H9 (cell line): ENCODE measurements around the gene GALNT9. TPM values are rescaled to one million over a fixed set of nuclear protein-coding genes. Genes with fewer than 3 reads are reported as not detected.

Experiments used
- DNase-seq: peaks from one replicate; pipeline ENCODE4 v3.0.0-alpha.2; 2017
- H2AFZ ChIP-seq: one replicate; pipeline ENCODE4 v1.6.1; 2013; ENCODE audit warnings: mild to moderate bottlenecking, low read length, control low read depth, moderate library complexity
- H2AK5ac ChIP-seq: 2 replicates; pipeline ENCODE4 v1.6.1; 2013; ENCODE audit warnings: low read length, control low read depth, mixed read lengths; ENCODE audit not compliant: insufficient read length
- H2BK120ac ChIP-seq: one replicate; pipeline ENCODE4 v1.6.1; 2013; ENCODE audit warnings: low read depth, mild to moderate bottlenecking, low read length, control low read depth, inconsistent platforms; ENCODE audit not compliant: poor library complexity, severe bottlenecking
- H2BK12ac ChIP-seq: 2 replicates; pipeline ENCODE4 v1.6.1; 2013; ENCODE audit warnings: low read length, control low read depth, mixed read lengths, low read depth; ENCODE audit not compliant: insufficient read length
- H2BK15ac ChIP-seq: 2 replicates; pipeline ENCODE4 v1.6.1; 2013; ENCODE audit warnings: low read depth, low read length, control low read depth
- H2BK20ac ChIP-seq: one replicate; pipeline ENCODE4 v1.6.1; 2013; ENCODE audit warnings: low read depth, mild to moderate bottlenecking, low read length, control low read depth, inconsistent platforms; ENCODE audit not compliant: poor library complexity, severe bottlenecking
- H2BK5ac ChIP-seq: 2 replicates; pipeline ENCODE4 v1.6.1; 2013; ENCODE audit warnings: low read length, control low read depth, mixed read lengths; ENCODE audit not compliant: insufficient read length
- H3K14ac ChIP-seq: 2 replicates; pipeline ENCODE4 v1.6.1; 2013; ENCODE audit warnings: low read length, control low read depth; ENCODE audit not compliant: insufficient read depth
- H3K18ac ChIP-seq: 2 replicates; pipeline ENCODE4 v1.6.1; 2013; ENCODE audit warnings: low read depth, mild to moderate bottlenecking, mixed read lengths, low read length, control low read depth; ENCODE audit not compliant: insufficient read length
- H3K23ac ChIP-seq: 2 replicates; pipeline ENCODE4 v1.6.1; 2013; ENCODE audit warnings: low read length, control low read depth, mixed read lengths, low read depth; ENCODE audit not compliant: insufficient read length
- H3K23me2 ChIP-seq: 2 replicates; pipeline ENCODE4 v1.6.1; 2013; ENCODE audit warnings: low read depth, mild to moderate bottlenecking, mixed read lengths, low read length, control low read depth; ENCODE audit not compliant: insufficient read length, poor library complexity, severe bottlenecking
- H3K27ac ChIP-seq: 2 replicates; pipeline ENCODE4 v1.5.1; 2013; ENCODE audit warnings: low read length, control low read depth, mixed read lengths, low read depth; ENCODE audit not compliant: insufficient read length
- H3K27me3 ChIP-seq: 2 replicates; pipeline ENCODE4 v1.6.1; 2013; ENCODE audit warnings: low read length, control low read depth, inconsistent platforms; ENCODE audit not compliant: insufficient read depth
- H3K4ac ChIP-seq: 2 replicates; pipeline ENCODE4 v1.6.1; 2013; ENCODE audit warnings: low read depth, mild to moderate bottlenecking, control low read depth, inconsistent platforms, low read length, moderate library complexity
- H3K4me1 ChIP-seq: 2 replicates; pipeline ENCODE4 v1.6.1; 2013; ENCODE audit warnings: low read length, control low read depth, inconsistent platforms; ENCODE audit not compliant: insufficient read depth
- H3K4me2 ChIP-seq: 2 replicates; pipeline ENCODE4 v1.6.1; 2013; ENCODE audit warnings: low read length, control low read depth, mixed read lengths; ENCODE audit not compliant: insufficient read length, insufficient read depth
- H3K56ac ChIP-seq: 2 replicates; pipeline ENCODE4 v1.6.1; 2013; ENCODE audit warnings: low read depth, mild to moderate bottlenecking, mixed read lengths, low read length, control low read depth; ENCODE audit not compliant: insufficient read length
- H3K79me1 ChIP-seq: 2 replicates; pipeline ENCODE4 v1.6.1; 2013; ENCODE audit warnings: low read depth, mild to moderate bottlenecking, moderate library complexity, low read length, control low read depth, inconsistent platforms; ENCODE audit not compliant: insufficient read depth, poor library complexity, severe bottlenecking
- H3K79me2 ChIP-seq: 2 replicates; pipeline ENCODE4 v1.6.1; 2013; ENCODE audit warnings: low read length, control low read depth, inconsistent platforms; ENCODE audit not compliant: insufficient read depth
- H3K9ac ChIP-seq: 2 replicates; pipeline ENCODE4 v1.6.1; 2013; ENCODE audit warnings: low read length, control low read depth, mixed read lengths; ENCODE audit not compliant: insufficient read length; ENCODE audit errors: extremely low read depth
- H3K9me3 ChIP-seq: one replicate; pipeline ENCODE4 v1.6.1; 2013; ENCODE audit warnings: low read depth, low read length, inconsistent platforms; ENCODE audit not compliant: control insufficient read depth
- H3T11ph ChIP-seq: one replicate; pipeline ENCODE4 v1.6.1; 2013; ENCODE audit warnings: mild to moderate bottlenecking, low read length, control low read depth, inconsistent platforms
- H4K20me1 ChIP-seq: one replicate; pipeline ENCODE4 v1.6.1; 2013; ENCODE audit not compliant: control insufficient read depth, insufficient read length, insufficient read depth
- H4K5ac ChIP-seq: 2 replicates; pipeline ENCODE4 v1.6.1; 2013; ENCODE audit warnings: low read depth, mild to moderate bottlenecking, mixed read lengths, low read length, control low read depth; ENCODE audit not compliant: insufficient read length
- H4K8ac ChIP-seq: replicated peaks from 2 replicates; pipeline ENCODE4 v1.6.1; 2013; ENCODE audit warnings: low read length, control low read depth, mixed read lengths, low read depth; ENCODE audit not compliant: insufficient read length
- H4K91ac ChIP-seq: 2 replicates; pipeline ENCODE4 v1.6.1; 2013; ENCODE audit warnings: low read depth, mild to moderate bottlenecking, moderate library complexity, mixed read lengths, low read length, control low read depth; ENCODE audit not compliant: insufficient read length
- H3K27ac Mint-ChIP-seq, 3 experiments: 2 replicates in 2 of 3; 3 replicates in 1 of 3; pipeline ENCODE4 v1.8.0; 2020 to 2021; ENCODE audit warnings: mixed read lengths in 3 of 3, mild to moderate bottlenecking in 1 of 3, moderate library complexity in 1 of 3
- H3K27me3 Mint-ChIP-seq: 2 replicates; pipeline ENCODE4 v1.8.0; 2021; ENCODE audit warnings: low read depth, mild to moderate bottlenecking, moderate library complexity, mixed read lengths
- H3K36me3 Mint-ChIP-seq, 3 experiments: 2 replicates in 2 of 3; 3 replicates in 1 of 3; pipeline ENCODE4 v1.8.0; 2020 to 2021; ENCODE audit warnings: low read depth in 3 of 3, mixed read lengths in 3 of 3; ENCODE audit not compliant: insufficient read depth in 1 of 3
- H3K4me1 Mint-ChIP-seq, 2 experiments: 2 replicates each; pipeline ENCODE4 v1.8.0; 2020; ENCODE audit warnings: mixed read lengths in 2 of 2
- H3K4me3 Mint-ChIP-seq, 2 experiments: 2 replicates in 1 of 2; 3 replicates in 1 of 2; pipeline ENCODE4 v1.8.0; 2020 to 2021; ENCODE audit warnings: mild to moderate bottlenecking in 2 of 2, mixed read lengths in 2 of 2, moderate library complexity in 1 of 2
- H3K9me3 Mint-ChIP-seq, 2 experiments: 2 replicates in 1 of 2; 3 replicates in 1 of 2; pipeline ENCODE4 v1.8.0; 2020; ENCODE audit warnings: mild to moderate bottlenecking in 2 of 2, mixed read lengths in 2 of 2, moderate library complexity in 1 of 2
- WGBS: extraction: QIAGEN DNeasy Blood & Tissue Kit; methylation state at CpG from one replicate; pipeline ENCODE4 v1.1.7; 2013; ENCODE audit warnings: missing lambda C conversion rate, low lambda C conversion rate, mixed read lengths; ENCODE audit not compliant: insufficient read length; ENCODE audit errors: extremely low coverage; 5-methylcytosine and 5-hydroxymethylcytosine counted together
- total RNA-seq: library from RNA; stranded (reverse); gene quantifications from 2 replicates; pipeline ENCODE4 v1.2.1, GENCODE V29; 2021
- TF ChIP-seq, protein P1 (sequence below): fragments of 200-600 bp; sonication (generic); conservative IDR thresholded peaks from 3 replicates; pipeline ENCODE4 v1.8.0; 2021; ENCODE audit warnings: antibody characterized with exemption, mild to moderate bottlenecking

The GALNT9 gene
- total RNA-seq, 1 experiment from 2014 or later: 0.35 TPM

GRCh38 chr12:132340266-132341035 lies 11.1 kb upstream of the GALNT9 start:
- H3K9me3 ChIP-seq: no peaks in the 10 kb centered on the region
- H3K9ac ChIP-seq: no peak overlapping the region
- H2AFZ ChIP-seq: no peak overlapping the region
- Mint-ChIP-seq H3K27ac (no peak overlapping the region), H3K9me3 (peaks cover 0 to 4% of the 10 kb centered on the region in 2 experiments; a peak in 1 of 5 replicates), H3K27me3 (peaks cover 87% of the 10 kb centered on the region), H3K4me1 (peaks cover 3 to 19% of the 10 kb centered on the region in 2 experiments), H3K36me3 (no peaks in the 10 kb centered on the region), H3K4me3 (no peak overlapping the region)
- H3K27me3 ChIP-seq: no peaks in the 10 kb centered on the region; the same call in 1 of the 2 replicates
- H3T11ph ChIP-seq: no peak overlapping the region
- H2BK120ac ChIP-seq: no peak overlapping the region
- H2AK5ac ChIP-seq: no peak overlapping the region
- no peak overlapping the region for H2BK5ac ChIP-seq
- H3K4me1 ChIP-seq: no peaks in the 10 kb centered on the region
- no peak overlapping the region for H4K91ac ChIP-seq
- peaks cover 2% of the 10 kb centered on the region for H4K20me1 ChIP-seq
- H3K23ac ChIP-seq: no peak overlapping the region
- H4K5ac ChIP-seq: no peak overlapping the region
- TF ChIP-seq, protein P1, sequence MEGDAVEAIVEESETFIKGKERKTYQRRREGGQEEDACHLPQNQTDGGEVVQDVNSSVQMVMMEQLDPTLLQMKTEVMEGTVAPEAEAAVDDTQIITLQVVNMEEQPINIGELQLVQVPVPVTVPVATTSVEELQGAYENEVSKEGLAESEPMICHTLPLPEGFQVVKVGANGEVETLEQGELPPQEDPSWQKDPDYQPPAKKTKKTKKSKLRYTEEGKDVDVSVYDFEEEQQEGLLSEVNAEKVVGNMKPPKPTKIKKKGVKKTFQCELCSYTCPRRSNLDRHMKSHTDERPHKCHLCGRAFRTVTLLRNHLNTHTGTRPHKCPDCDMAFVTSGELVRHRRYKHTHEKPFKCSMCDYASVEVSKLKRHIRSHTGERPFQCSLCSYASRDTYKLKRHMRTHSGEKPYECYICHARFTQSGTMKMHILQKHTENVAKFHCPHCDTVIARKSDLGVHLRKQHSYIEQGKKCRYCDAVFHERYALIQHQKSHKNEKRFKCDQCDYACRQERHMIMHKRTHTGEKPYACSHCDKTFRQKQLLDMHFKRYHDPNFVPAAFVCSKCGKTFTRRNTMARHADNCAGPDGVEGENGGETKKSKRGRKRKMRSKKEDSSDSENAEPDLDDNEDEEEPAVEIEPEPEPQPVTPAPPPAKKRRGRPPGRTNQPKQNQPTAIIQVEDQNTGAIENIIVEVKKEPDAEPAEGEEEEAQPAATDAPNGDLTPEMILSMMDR: no peak
- DNase-seq: no peak
- H3K79me1 ChIP-seq: no peaks in the 10 kb centered on the region
- H2BK12ac ChIP-seq: no peak overlapping the region
- H3K18ac ChIP-seq: no peak overlapping the region
- H3K56ac ChIP-seq: no peak overlapping the region
- no peak overlapping the region for H4K8ac ChIP-seq
- no peak overlapping the region for H2BK15ac ChIP-seq
- no peak overlapping the region; the same call in 1 of the 2 replicates for H3K14ac ChIP-seq
- H3K4ac ChIP-seq: no peak overlapping the region
- no CpG with 5 or more reads among the region's 43 CpGs for WGBS
- peaks cover 2% of the 10 kb centered on the region for H3K23me2 ChIP-seq
- H2BK20ac ChIP-seq: no peak overlapping the region
- no peak overlapping the region for H3K4me2 ChIP-seq
- no peaks in the 10 kb centered on the region for H3K79me2 ChIP-seq
- H3K27ac ChIP-seq: no peak overlapping the region
